ENCODE data around the gene CDYL. TPM values are rescaled to one million over a fixed set of nuclear protein-coding genes. Genes with fewer than 3 reads are reported as not detected.

The CDYL gene
- total RNA-seq, 1 donor from 2014 or later, result 104 TPM

DNA sequence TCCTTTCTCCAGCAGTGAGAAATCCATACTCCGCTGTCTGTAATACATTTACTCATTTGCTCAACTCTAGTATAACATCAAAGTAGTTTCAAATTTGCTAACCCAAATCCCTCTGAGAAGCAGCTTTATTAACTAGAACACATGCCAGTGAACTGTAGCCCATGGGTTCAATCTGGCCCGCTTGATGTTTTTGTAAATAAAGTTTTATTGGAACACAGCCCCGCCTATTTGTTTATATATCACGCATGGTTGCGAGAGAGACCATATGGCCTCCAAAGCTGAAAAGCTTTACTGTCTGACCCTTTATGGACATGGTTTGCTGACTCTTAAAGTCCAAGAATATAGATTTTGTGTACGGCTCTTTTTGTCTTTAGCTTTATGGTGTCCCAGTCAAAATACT lies 32.2 kb downstream of the CDYL start:
- Mint-ChIP-seq H3K4me1 (peaks cover 27% of the 10 kb centered on the region), H3K9me3 (peaks cover 19% of the 10 kb centered on the region), H3K27ac (no peak overlapping the region), H3K4me3 (no peak overlapping the region), H3K27me3 (ENCODE audit: low read depth) (no peaks in the 10 kb centered on the region), H3K36me3 (peaks cover 19% of the 10 kb centered on the region)
- DNase-seq (ENCODE audit: low spot score in 2 of 2, unreplicated experiment in 2 of 2), result no peak
- TF ChIP-seq CTCF (IDR thresholded peaks at IDR 0.05; ENCODE audit: unreplicated experiment), result no peak

- H3K27me3 Mint-ChIP-seq (ENCODE audit: low read depth), result no peaks in the 10 kb centered on the region
- H3K27ac Mint-ChIP-seq, result no peak overlapping the region
- TF ChIP-seq CTCF (IDR thresholded peaks at IDR 0.05; ENCODE audit: unreplicated experiment), result no peak
- no peak for DNase-seq (ENCODE audit: low spot score in 2 of 2, unreplicated experiment in 2 of 2)
- H3K4me3 Mint-ChIP-seq, result no peak overlapping the region
- peaks cover 17% of the 10 kb centered on the region for H3K4me1 Mint-ChIP-seq
- peaks cover 19% of the 10 kb centered on the region for H3K36me3 Mint-ChIP-seq
- H3K9me3 Mint-ChIP-seq, result peaks cover 19% of the 10 kb centered on the region
Measured at GRCh38 chr6:4809999-4810918, 34.1 kb downstream of the CDYL start.

- Mint-ChIP-seq H3K4me1 (peaks cover 5% of the 10 kb centered on the region), H3K4me3 (no peak overlapping the region)
- no peak for DNase-seq (ENCODE audit: low spot score in 2 of 2, unreplicated experiment in 2 of 2)
Measured at GRCh38 chr6:4812068-4812467, 35.9 kb downstream of the CDYL start.

GRCh38 chr6:4813055-4813454 lies 36.9 kb downstream of the CDYL start:
- no peak for DNase-seq (ENCODE audit: low spot score in 2 of 2, unreplicated experiment in 2 of 2)
- peaks cover 3% of the 10 kb centered on the region for H3K4me1 Mint-ChIP-seq
- H3K36me3 Mint-ChIP-seq, result peaks cover 19% of the 10 kb centered on the region
- H3K9me3 Mint-ChIP-seq, result peaks cover 18% of the 10 kb centered on the region
- no peak overlapping the region for H3K27ac Mint-ChIP-seq
- TF ChIP-seq CTCF (IDR thresholded peaks at IDR 0.05; ENCODE audit: unreplicated experiment), result no peak
- H3K27me3 Mint-ChIP-seq (ENCODE audit: low read depth), result no peaks in the 10 kb centered on the region
- H3K4me3 Mint-ChIP-seq, result no peak overlapping the region

More at GRCh38 chr6:4812068-4812467, 35.9 kb downstream of the CDYL start:
- H3K36me3 Mint-ChIP-seq, result peaks cover 19% of the 10 kb centered on the region
- H3K9me3 Mint-ChIP-seq, result peaks cover 19% of the 10 kb centered on the region
- TF ChIP-seq CTCF (IDR thresholded peaks at IDR 0.05; ENCODE audit: unreplicated experiment), result no peak
- no peaks in the 10 kb centered on the region for H3K27me3 Mint-ChIP-seq (ENCODE audit: low read depth)
- H3K27ac Mint-ChIP-seq, result no peak overlapping the region

DNA sequence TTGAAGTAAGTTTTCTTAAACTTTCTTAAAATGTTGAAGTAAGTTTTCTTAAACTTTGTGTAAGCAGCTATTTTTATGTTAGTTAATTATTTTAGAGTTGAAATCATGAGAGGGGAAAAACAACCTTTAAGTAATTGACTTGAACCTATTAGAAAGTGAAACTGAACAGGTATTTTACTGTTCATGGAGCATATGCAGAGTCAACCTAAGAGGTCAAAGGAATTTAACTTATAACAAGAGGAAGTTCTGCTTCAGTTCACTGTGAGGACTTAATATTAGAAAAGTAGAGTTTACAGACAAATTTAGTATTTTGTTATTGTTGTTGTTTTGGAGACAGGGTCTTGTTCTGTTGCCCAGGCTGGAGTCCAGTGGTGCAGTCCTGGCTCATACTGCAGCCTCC lies 38.0 kb downstream of the CDYL start:
- TF ChIP-seq CTCF (IDR thresholded peaks at IDR 0.05; ENCODE audit: unreplicated experiment), result no peak
- no peaks in the 10 kb centered on the region for H3K27me3 Mint-ChIP-seq (ENCODE audit: low read depth)

More for the DNA sequence above, 38.0 kb downstream of the CDYL start:
- H3K36me3 Mint-ChIP-seq, result peaks cover 8% of the 10 kb centered on the region
- no peak overlapping the region for H3K27ac Mint-ChIP-seq
- H3K4me1 Mint-ChIP-seq, result peaks cover 3% of the 10 kb centered on the region
- peaks cover 7% of the 10 kb centered on the region for H3K9me3 Mint-ChIP-seq
- no peak overlapping the region for H3K4me3 Mint-ChIP-seq
- no peak for DNase-seq (ENCODE audit: low spot score in 2 of 2, unreplicated experiment in 2 of 2)
